Neural cell (in vitro differentiated cells): ENCODE data around the gene CEACAM5. TPM values are rescaled to one million over a fixed set of nuclear protein-coding genes. Genes with fewer than 3 reads are reported as not detected.
A peak's percentile ranks its signal among the peaks of the same experiment; 100 is the strongest.

ENCODE experiments used
- H2AFZ ChIP-seq: fragments of 200-600, 300-800 bp; sonication (generic), shearing (Covaris generic); 2 replicates; pipeline ENCODE4 v1.6.0; 2014; ENCODE audit warnings: low read depth, mild to moderate bottlenecking, antibody characterized with exemption, low read length, moderate library complexity
- H3F3A ChIP-seq: fragments of 200-600 bp; shearing (Covaris generic); 2 replicates; pipeline ENCODE4 v1.6.1; 2016; ENCODE audit warnings: mild to moderate bottlenecking, moderate library complexity, mixed read lengths, antibody characterized with exemption, low read length; ENCODE audit not compliant: insufficient read depth, poor library complexity, severe bottlenecking
- H3K27ac ChIP-seq: fragments of 200-600, 300-800 bp; sonication (generic), shearing (Covaris generic); 2 replicates; pipeline ENCODE4 v1.5.1; 2014; ENCODE audit warnings: mild to moderate bottlenecking, low read length, moderate library complexity
- H3K27me3 ChIP-seq: fragments of 300-800, 200-600 bp; sonication (generic), shearing (Covaris generic); 2 replicates; pipeline ENCODE4 v1.6.0; 2014; ENCODE audit warnings: mild to moderate bottlenecking, low read depth, low read length, moderate library complexity; ENCODE audit not compliant: insufficient read depth
- H3K36me3 ChIP-seq: fragments of 300-800, 200-600 bp; sonication (generic), shearing (Covaris generic); 2 replicates; pipeline ENCODE4 v1.5.1; 2014; ENCODE audit warnings: mild to moderate bottlenecking, antibody characterized with exemption, low read length, moderate library complexity; ENCODE audit not compliant: insufficient read depth
- H3K4me2 ChIP-seq: fragments of 300-800, 200-600 bp; sonication (generic), shearing (Covaris generic); 2 replicates; pipeline ENCODE4 v1.6.0; 2014; ENCODE audit warnings: mild to moderate bottlenecking, low read length
- H3K4me3 ChIP-seq: fragments of 300-800, 200-600 bp; sonication (generic), shearing (Covaris generic); 2 replicates; pipeline ENCODE4 v1.5.1; 2014; ENCODE audit warnings: mild to moderate bottlenecking, low read length, moderate library complexity
- H3K79me2 ChIP-seq: fragments of 200-600 bp; shearing (Covaris generic); replicated peaks from 2 replicates; pipeline ENCODE4 v1.6.0; 2014; ENCODE audit warnings: mild to moderate bottlenecking, low read length, moderate library complexity; ENCODE audit not compliant: insufficient read depth
- H3K9ac ChIP-seq: fragments of 300-800, 200-600 bp; sonication (generic), shearing (Covaris generic); 2 replicates; pipeline ENCODE4 v1.6.1; 2016; ENCODE audit warnings: mild to moderate bottlenecking, low read length, mixed read lengths
- H3K9me2 ChIP-seq: fragments of 200-600 bp; shearing (Covaris generic); 2 replicates; pipeline ENCODE4 v1.6.1; 2016; ENCODE audit warnings: mild to moderate bottlenecking, low read length, mixed read lengths; ENCODE audit not compliant: insufficient read depth
- H3K9me3 ChIP-seq: fragments of 200-600, 300-800 bp; sonication (generic), shearing (Covaris generic); 2 replicates; pipeline ENCODE4 v1.6.1; 2016; ENCODE audit warnings: mild to moderate bottlenecking, mixed run types, low read length, moderate library complexity, mixed read lengths
- H4K20me1 ChIP-seq: fragments of 200-600 bp; shearing (Covaris generic); 2 replicates; pipeline ENCODE4 v1.6.1; 2016; ENCODE audit warnings: mild to moderate bottlenecking, mixed run types; ENCODE audit not compliant: insufficient read depth
- EP300 ChIP-seq: fragments of 450-650 bp; conservative IDR thresholded peaks from 2 replicates; pipeline ENCODE4 v1.6.1; 2014; ENCODE audit warnings: antibody characterized with exemption, mild to moderate bottlenecking, moderate library complexity; ENCODE audit not compliant: poor library complexity, severe bottlenecking
- EZH2 ChIP-seq: fragments of 200-600, 300-800 bp; shearing (Covaris generic), sonication (generic); IDR thresholded peaks from 2 replicates; pipeline ENCODE4 v1.6.1; 2014; ENCODE audit warnings: antibody characterized with exemption, low read length, borderline replicate concordance, mild to moderate bottlenecking; ENCODE audit not compliant: insufficient read depth, poor library complexity, severe bottlenecking
- MXI1 ChIP-seq: fragments of 450-650 bp; conservative IDR thresholded peaks from 2 replicates; pipeline ENCODE4 v1.6.1; 2014; ENCODE audit warnings: antibody characterized with exemption, mild to moderate bottlenecking; ENCODE audit not compliant: poor library complexity, severe bottlenecking
- POLR2AphosphoS5 ChIP-seq: IDR thresholded peaks from 2 replicates; pipeline ENCODE4 v1.6.1; 2012
- RAD21 ChIP-seq: fragments of 450-650 bp; conservative IDR thresholded peaks from 2 replicates; pipeline ENCODE4 v1.6.1; 2014; ENCODE audit warnings: antibody characterized with exemption, mild to moderate bottlenecking, moderate library complexity
- REST ChIP-seq: IDR thresholded peaks from 2 replicates; pipeline ENCODE4 v1.6.1; 2012; ENCODE audit warnings: borderline replicate concordance
- SMC3 ChIP-seq: fragments of 450-650 bp; conservative IDR thresholded peaks from 2 replicates; pipeline ENCODE4 v1.6.1; 2014; ENCODE audit warnings: antibody characterized with exemption, mild to moderate bottlenecking, moderate library complexity; ENCODE audit not compliant: poor library complexity
- TAF1 ChIP-seq: IDR thresholded peaks from 2 replicates; pipeline ENCODE4 v1.6.1; 2012; ENCODE audit warnings: low read depth
- polyA plus RNA-seq: library from polyadenylated mRNA; depleted of rRNA; stranded (reverse); fragments of >200 nt; gene quantifications from 2 replicates; pipeline ENCODE4 v1.2.3, GENCODE V29; 2014
- TF ChIP-seq, protein P1 (sequence below): fragments of 450-650 bp; IDR thresholded peaks from 2 replicates; pipeline ENCODE4 v1.5.1; 2014; ENCODE audit warnings: antibody characterized with exemption, mild to moderate bottlenecking, moderate library complexity; ENCODE audit not compliant: poor library complexity, severe bottlenecking

Gene CEACAM5
- polyA plus RNA-seq, 1 donor from 2014 or later: not detected

- Histone ChIP-seq H3K27me3 (no peaks in the 10 kb centered on the region), H3K4me3 (no peak overlapping the region), H3F3A (no peaks in the 10 kb centered on the region), H3K9me3 (no peaks in the 10 kb centered on the region), H2AFZ (no peak overlapping the region), H3K79me2 (no peaks in the 10 kb centered on the region), H3K27ac (no peak overlapping the region), H3K9ac (no peak overlapping the region), H3K4me2 (no peak overlapping the region), H3K9me2 (no peaks in the 10 kb centered on the region), H4K20me1 (no peaks in the 10 kb centered on the region), H3K36me3 (no peaks in the 10 kb centered on the region)
- TF ChIP-seq TAF1 (no peak), MXI1 (no peak), SMC3 (no peak), EZH2 (no peak)
Measured at GRCh38 chr19:41745756-41746155, 37.3 kb downstream of the CEACAM5 start.

- H3F3A ChIP-seq: no peaks in the 10 kb centered on the region
- no peaks in the 10 kb centered on the region for H4K20me1 ChIP-seq
- H3K79me2 ChIP-seq: no peaks in the 10 kb centered on the region
- no peaks in the 10 kb centered on the region for H3K9me2 ChIP-seq
- H3K9me3 ChIP-seq: no peaks in the 10 kb centered on the region
- no peaks in the 10 kb centered on the region for H3K27me3 ChIP-seq
- no peak overlapping the region for H3K4me2 ChIP-seq
- H3K9ac ChIP-seq: no peak overlapping the region
- H3K36me3 ChIP-seq: no peaks in the 10 kb centered on the region
- no peak overlapping the region for H3K27ac ChIP-seq
- H2AFZ ChIP-seq: no peak overlapping the region
- no peak overlapping the region for H3K4me3 ChIP-seq
- TF ChIP-seq, protein P1, sequence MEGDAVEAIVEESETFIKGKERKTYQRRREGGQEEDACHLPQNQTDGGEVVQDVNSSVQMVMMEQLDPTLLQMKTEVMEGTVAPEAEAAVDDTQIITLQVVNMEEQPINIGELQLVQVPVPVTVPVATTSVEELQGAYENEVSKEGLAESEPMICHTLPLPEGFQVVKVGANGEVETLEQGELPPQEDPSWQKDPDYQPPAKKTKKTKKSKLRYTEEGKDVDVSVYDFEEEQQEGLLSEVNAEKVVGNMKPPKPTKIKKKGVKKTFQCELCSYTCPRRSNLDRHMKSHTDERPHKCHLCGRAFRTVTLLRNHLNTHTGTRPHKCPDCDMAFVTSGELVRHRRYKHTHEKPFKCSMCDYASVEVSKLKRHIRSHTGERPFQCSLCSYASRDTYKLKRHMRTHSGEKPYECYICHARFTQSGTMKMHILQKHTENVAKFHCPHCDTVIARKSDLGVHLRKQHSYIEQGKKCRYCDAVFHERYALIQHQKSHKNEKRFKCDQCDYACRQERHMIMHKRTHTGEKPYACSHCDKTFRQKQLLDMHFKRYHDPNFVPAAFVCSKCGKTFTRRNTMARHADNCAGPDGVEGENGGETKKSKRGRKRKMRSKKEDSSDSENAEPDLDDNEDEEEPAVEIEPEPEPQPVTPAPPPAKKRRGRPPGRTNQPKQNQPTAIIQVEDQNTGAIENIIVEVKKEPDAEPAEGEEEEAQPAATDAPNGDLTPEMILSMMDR: peak; percentile 8
- TF ChIP-seq REST: no peak
Measured at GRCh38 chr19:41746593-41747227, 38.3 kb downstream of the CEACAM5 start.

- Histone ChIP-seq H3K4me3 (no peak overlapping the region), H3K79me2 (no peaks in the 10 kb centered on the region), H3K27ac (no peak overlapping the region), H3K9ac (no peak overlapping the region), H3K9me2 (no peaks in the 10 kb centered on the region), H2AFZ (no peak overlapping the region), H3K9me3 (no peaks in the 10 kb centered on the region), H3K36me3 (no peaks in the 10 kb centered on the region), H3K27me3 (no peaks in the 10 kb centered on the region), H3F3A (no peaks in the 10 kb centered on the region), H4K20me1 (no peaks in the 10 kb centered on the region), H3K4me2 (no peak overlapping the region)
- TF ChIP-seq POLR2AphosphoS5 (no peak), TAF1 (no peak), SMC3 (no peak), REST (no peak), EZH2 (no peak), EP300 (no peak), RAD21 (no peak), MXI1 (no peak)
- TF ChIP-seq, protein P1: no peak
Measured at GRCh38 chr19:41748012-41748411, 39.6 kb downstream of the CEACAM5 start.
